Activated CD8-positive, alpha-beta T cell treated with anti-CD3 and anti-CD28 coated beads for 36 hours (primary cell): Measurements from ENCODE around the gene TLE6. TPM values are rescaled to one million over a fixed set of nuclear protein-coding genes. Genes with fewer than 3 reads are reported as not detected.

Source experiments
- ATAC-seq: fragments of 200-7000 bp; cut with Tn5 transposase; one replicate; pipeline ENCODE4 v1.10.0; 2021; ENCODE audit warnings: mild to moderate bottlenecking, moderate library complexity
- CTCF ChIA-PET: fragments of 350-600 bp; sonication (Branson Sonifier 250); formaldehyde crosslinking; loops from one replicate; lab custom pipeline; 2021; ENCODE audit warnings: antibody characterized with exemption; lab: Charles Lee
- POLR2A ChIA-PET: fragments of 350-600 bp; sonication (Branson Sonifier 250); formaldehyde crosslinking; loops from one replicate; lab custom pipeline; 2021; ENCODE audit warnings: antibody characterized with exemption; lab: Charles Lee
- DNase-seq: peaks from one replicate; pipeline ENCODE4 v3.0.0-alpha.2; 2020
- H3K27ac Mint-ChIP-seq: one replicate; pipeline ENCODE4 v1.8.0; 2021; ENCODE audit warnings: mild to moderate bottlenecking, mixed read lengths
- H3K27me3 Mint-ChIP-seq: one replicate; pipeline ENCODE4 v1.8.0; 2021; ENCODE audit warnings: mixed read lengths
- H3K36me3 Mint-ChIP-seq: one replicate; pipeline ENCODE4 v1.8.0; 2021; ENCODE audit warnings: low read depth, mixed read lengths
- H3K4me1 Mint-ChIP-seq: one replicate; pipeline ENCODE4 v1.8.0; 2021; ENCODE audit warnings: low read depth, mixed read lengths
- H3K4me3 Mint-ChIP-seq: one replicate; pipeline ENCODE4 v1.8.0; 2021; ENCODE audit warnings: mild to moderate bottlenecking, moderate library complexity, mixed read lengths
- H3K9me3 Mint-ChIP-seq: one replicate; pipeline ENCODE4 v1.8.0; 2021; ENCODE audit warnings: mixed read lengths
- CTCF ChIP-seq: fragments of 200-600 bp; IDR thresholded peaks from one replicate; pipeline ENCODE4 v1.8.0; 2022; ENCODE audit warnings: antibody characterized with exemption, mild to moderate bottlenecking
- intact Hi-C: fragments of 100-400 bp; cut with micrococcal nuclease; formaldehyde crosslinking; loops from one replicate; pipeline ENCODE4 v1.10.0; 2022
- total RNA-seq, 2 experiments: library from RNA; stranded (reverse); gene quantifications; one replicate each; pipeline ENCODE4 v1.2.3, GENCODE V29; 2021

TLE6 gene
- total RNA-seq, 2 experiments from 2014 or later = 3.5 to 5.1 TPM

- H3K4me1 Mint-ChIP-seq = no peaks in the 10 kb centered on the region
- H3K4me3 Mint-ChIP-seq = no peak overlapping the region
- intact Hi-C loops = no loop called here
- no peak overlapping the region for H3K27ac Mint-ChIP-seq
- DNase-seq (no peak), ATAC-seq (no peak)
- no peaks in the 10 kb centered on the region for H3K9me3 Mint-ChIP-seq
- ChIA-PET CTCF (interaction anchor here (1.4 to 1.6 kb wide), 2 partner anchors 50 to 63 kb away, joined by 3 read pairs; no protein-coding TSS in a partner anchor), POLR2A (interaction anchor here (1.2 kb wide), 1 partner anchor 12 kb away, joined by 4 read pairs; no protein-coding TSS in a partner anchor)
- TF ChIP-seq CTCF = no peak
- no peaks in the 10 kb centered on the region for H3K36me3 Mint-ChIP-seq
- H3K27me3 Mint-ChIP-seq = no peaks in the 10 kb centered on the region
Observed at GRCh38 chr19:3012621-3013262, 35.4 kb downstream of the TLE6 start.

- ATAC-seq = no peak
- CTCF ChIA-PET = interaction anchor here (1.4 to 1.6 kb wide), 2 partner anchors 51 to 62 kb away, joined by 3 read pairs; no protein-coding TSS in a partner anchor
- no peak for DNase-seq
Observed at GRCh38 chr19:3013263-3013725, 35.9 kb downstream of the TLE6 start.

DNA sequence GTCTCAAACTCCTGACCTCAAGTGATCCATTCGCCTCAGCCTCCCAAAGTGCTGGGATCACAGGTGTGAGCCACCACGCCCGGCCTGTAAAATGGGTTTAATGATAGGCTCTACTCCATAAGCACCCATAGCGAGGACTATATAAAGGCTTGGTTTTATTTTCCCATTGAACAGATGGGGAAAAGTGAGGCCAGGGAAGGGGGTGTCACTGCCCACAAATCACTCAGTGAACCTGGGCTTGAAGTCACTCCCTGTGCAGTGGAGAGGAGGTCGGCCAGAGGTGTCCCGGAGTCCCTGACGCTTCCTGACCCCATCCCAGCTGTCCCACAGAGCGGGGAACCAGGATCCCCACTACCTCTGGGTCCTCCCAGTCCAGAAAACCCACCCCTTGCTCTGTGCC is 36.8 kb downstream of the TLE6 start:
- CTCF ChIA-PET = no interaction called here
- no peak overlapping the region for H3K27ac Mint-ChIP-seq

More at GRCh38 chr19:3013263-3013725, 35.9 kb downstream of the TLE6 start:
- intact Hi-C loops = no loop called here
- Mint-ChIP-seq H3K9me3 (no peaks in the 10 kb centered on the region), H3K36me3 (no peaks in the 10 kb centered on the region), H3K4me3 (no peak overlapping the region), H3K27me3 (no peaks in the 10 kb centered on the region), H3K27ac (no peak overlapping the region), H3K4me1 (no peaks in the 10 kb centered on the region)
- no peak for TF ChIP-seq CTCF
- POLR2A ChIA-PET = interaction anchor here (1.2 kb wide), 1 partner anchor 12 kb away, joined by 4 read pairs; no protein-coding TSS in a partner anchor

DNA sequence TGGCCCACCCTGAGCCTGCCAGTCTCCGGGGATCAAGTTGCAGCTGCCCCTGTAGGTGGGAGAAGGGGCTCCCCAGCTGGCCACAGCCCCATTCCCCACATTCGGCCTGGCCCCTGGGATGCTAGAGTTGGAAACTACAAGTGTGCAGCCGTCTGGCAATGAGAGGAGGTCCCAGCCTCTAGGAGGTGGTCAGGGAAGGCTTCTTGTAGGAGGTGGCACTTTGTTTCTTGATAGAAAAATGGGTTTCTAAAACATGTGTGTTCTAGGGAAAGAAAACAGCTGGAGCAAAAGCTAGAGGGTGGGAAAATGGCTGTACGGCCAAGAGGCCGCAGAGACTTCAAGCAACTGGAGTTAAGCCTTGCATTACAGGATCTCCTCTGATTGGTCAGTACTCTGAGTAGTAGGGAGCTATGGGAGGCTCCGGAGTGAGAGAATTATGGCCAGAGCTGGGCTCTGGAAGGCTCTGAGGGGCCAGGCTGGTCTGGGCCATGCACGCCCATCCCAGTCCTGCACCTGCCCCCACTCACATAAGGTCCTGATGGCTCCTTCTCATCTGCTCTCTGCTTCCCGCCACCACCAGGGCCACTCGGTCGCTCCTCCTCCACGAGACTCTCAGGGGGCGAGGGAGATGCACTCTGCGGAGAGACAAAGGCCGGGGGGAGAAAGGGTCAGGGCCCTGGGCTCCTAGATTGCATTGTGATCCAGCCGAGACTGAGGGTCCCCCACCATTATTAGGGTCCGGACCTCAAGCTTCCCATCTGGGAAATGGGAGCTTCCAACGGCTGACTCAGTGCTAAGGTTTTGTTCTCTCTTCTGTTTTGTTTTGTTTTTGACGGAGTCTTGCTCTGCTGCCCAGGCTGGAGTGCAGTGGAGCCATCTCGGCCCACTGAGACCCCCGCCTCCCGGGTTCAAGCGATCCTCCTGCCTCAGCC is 38.0 kb downstream of the TLE6 start:
- no peaks in the 10 kb centered on the region for H3K4me1 Mint-ChIP-seq
- ChIA-PET CTCF (interaction anchor here (1.5 kb wide), 1 partner anchor 88 kb away, joined by 4 read pairs; no protein-coding TSS in a partner anchor), POLR2A (interaction anchor here (1.3 kb wide), 1 partner anchor 10 kb away, joined by 4 read pairs; no protein-coding TSS in a partner anchor)
- DNase-seq = no peak
- H3K36me3 Mint-ChIP-seq = no peaks in the 10 kb centered on the region
- no peaks in the 10 kb centered on the region for H3K27me3 Mint-ChIP-seq
- intact Hi-C loops = no loop called here
- no peaks in the 10 kb centered on the region for H3K9me3 Mint-ChIP-seq
- TF ChIP-seq CTCF = no peak
- H3K27ac Mint-ChIP-seq = no peak overlapping the region
- no peak for ATAC-seq
- H3K4me3 Mint-ChIP-seq = no peak overlapping the region

More for the DNA sequence above, 36.8 kb downstream of the TLE6 start:
- DNase-seq (no peak), ATAC-seq (no peak)
- no peaks in the 10 kb centered on the region for H3K9me3 Mint-ChIP-seq
- no peaks in the 10 kb centered on the region for H3K4me1 Mint-ChIP-seq
- H3K27me3 Mint-ChIP-seq = no peaks in the 10 kb centered on the region
- H3K4me3 Mint-ChIP-seq = no peak overlapping the region
- no peaks in the 10 kb centered on the region for H3K36me3 Mint-ChIP-seq
- POLR2A ChIA-PET = interaction anchor here (1.2 kb wide), 1 partner anchor 11 kb away, joined by 4 read pairs; no protein-coding TSS in a partner anchor
- no peak for TF ChIP-seq CTCF
- intact Hi-C loops = no loop called here
